Naive thymus-derived CD4-positive, alpha-beta T cell (primary cell): ENCODE measurements around the gene TTC36. TPM values are rescaled to one million over a fixed set of nuclear protein-coding genes. Genes with fewer than 3 reads are reported as not detected.
"Not testable (repeated sequence)": the region's sequence is repeated elsewhere in the genome, so short reads cannot be mapped to it uniquely, and the experiment has no call there.

ENCODE experiments used
- ATAC-seq: fragments of 150-1000 bp; cut with Tn5 transposase; 2 replicates; pipeline ENCODE4 v1.10.0; 2021; ENCODE audit warnings: mild to moderate bottlenecking, moderate library complexity
- CTCF ChIA-PET: fragments of 350-600 bp; sonication (Branson Sonifier 250); formaldehyde crosslinking; loops from one replicate; lab custom pipeline; 2021; ENCODE audit warnings: antibody characterized with exemption; lab: Charles Lee
- POLR2A ChIA-PET: fragments of 350-600 bp; sonication (Branson Sonifier 250); formaldehyde crosslinking; loops from one replicate; lab custom pipeline; 2021; ENCODE audit warnings: antibody characterized with exemption, inconsistent platforms; lab: Charles Lee
- DNase-seq, 9 donors: peaks; one replicate each; pipeline versions ENCODE4 v3.0.0 to v3.0.0-alpha.2; 2020 to 2022; ENCODE audit warnings: mixed read lengths in 1 of 9
- H3K27ac ChIP-seq: one replicate; pipeline ENCODE4 v1.7.0; 2013; ENCODE audit warnings: mild to moderate bottlenecking, low read depth, low read length, moderate library complexity
- H3K27me3 ChIP-seq, 2 donors: one replicate each; pipeline ENCODE4 v1.7.0; 2013; ENCODE audit warnings: low read length in 2 of 2, mild to moderate bottlenecking in 2 of 2, moderate library complexity in 2 of 2; ENCODE audit not compliant: control insufficient read depth in 2 of 2, insufficient read depth in 2 of 2
- H3K36me3 ChIP-seq, 3 experiments: 1 replicate in 2 of 3; 2 replicates in 1 of 3; pipeline ENCODE4 v1.7.0; 2013; ENCODE audit warnings: low read length in 3 of 3, mild to moderate bottlenecking in 3 of 3, moderate library complexity in 1 of 3; ENCODE audit not compliant: insufficient read depth in 3 of 3, control insufficient read depth in 2 of 3
- H3K4me1 ChIP-seq, 2 donors: one replicate each; pipeline ENCODE4 v1.7.0; 2013; ENCODE audit warnings: low read length in 2 of 2, mild to moderate bottlenecking in 2 of 2, moderate library complexity in 1 of 2; ENCODE audit not compliant: control insufficient read depth in 2 of 2, insufficient read depth in 2 of 2
- H3K4me3 ChIP-seq: 2 replicates; pipeline ENCODE4 v1.7.0; 2013; ENCODE audit warnings: mild to moderate bottlenecking, low read length
- H3K9me3 ChIP-seq, 3 experiments: 1 replicate in 2 of 3; 2 replicates in 1 of 3; pipeline ENCODE4 v1.7.0; 2013; ENCODE audit warnings: low read length in 3 of 3; ENCODE audit not compliant: control insufficient read depth in 2 of 3
- H3K27ac Mint-ChIP-seq, 9 donors: one replicate each; pipeline ENCODE4 v1.8.0; 2020 to 2022; ENCODE audit warnings: mixed read lengths in 9 of 9, mild to moderate bottlenecking in 8 of 9, moderate library complexity in 5 of 9, inconsistent platforms in 2 of 9
- H3K27me3 Mint-ChIP-seq, 5 donors: one replicate each; pipeline ENCODE4 v1.8.0; 2021 to 2022; ENCODE audit warnings: mixed read lengths in 5 of 5, mild to moderate bottlenecking in 1 of 5
- H3K36me3 Mint-ChIP-seq, 5 donors: one replicate each; pipeline ENCODE4 v1.8.0; 2020 to 2022; ENCODE audit warnings: mixed read lengths in 5 of 5, mild to moderate bottlenecking in 3 of 5, inconsistent platforms in 1 of 5
- H3K4me1 Mint-ChIP-seq, 7 donors: one replicate each; pipeline ENCODE4 v1.8.0; 2020 to 2022; ENCODE audit warnings: mixed read lengths in 7 of 7, mild to moderate bottlenecking in 3 of 7, inconsistent platforms in 1 of 7
- H3K4me3 Mint-ChIP-seq, 10 donors: one replicate each; pipeline ENCODE4 v1.8.0; 2020 to 2022; ENCODE audit warnings: mild to moderate bottlenecking in 10 of 10, mixed read lengths in 10 of 10, moderate library complexity in 6 of 10, inconsistent platforms in 2 of 10
- H3K9me3 Mint-ChIP-seq, 11 donors: one replicate each; pipeline ENCODE4 v1.8.0; 2020 to 2022; ENCODE audit warnings: mixed read lengths in 11 of 11, mild to moderate bottlenecking in 4 of 11, inconsistent platforms in 1 of 11, moderate library complexity in 1 of 11
- intact Hi-C, 2 donors: fragments of 100-400 bp; cut with micrococcal nuclease; formaldehyde crosslinking; loops; one replicate each; pipeline ENCODE4 v1.15.1; 2023
- polyA plus RNA-seq, 2 donors: library from polyadenylated mRNA; unstranded; fragments of 300-500 nt; fragmentation: Illumina TruSeq; gene quantifications; one replicate each; pipeline ENCODE4 v1.2.3, GENCODE V29; 2021
- total RNA-seq, 6 experiments: library from RNA in 5 of 6; stranded (reverse) in 5 of 6; gene quantifications; 1 replicate in 5 of 6; 2 replicates in 1 of 6; pipeline ENCODE4 v1.2.3 and lab custom pipeline; 2021 to 2026

The TTC36 gene
- total and polyA plus RNA-seq, 7 experiments from 2014 or later: 0.29 to 2.7 (median 1.1) TPM

GRCh38 chr11:118577995-118578394 is 50.7 kb downstream of the TTC36 start:
- H3K36me3 ChIP-seq: peaks cover 0 to 27% (median 11%) of the 10 kb centered on the region in 3 experiments
- Mint-ChIP-seq H3K36me3 (peaks cover under 1 to 13% (median 11%) of the 10 kb centered on the region in 5 donors), H3K4me3 (peak overlapping the region in 1 of 10 donors; percentile 17), H3K4me1 (peaks cover 38 to 71% (median 55%) of the 10 kb centered on the region in 7 donors)
- intact Hi-C loops, H3K4me3 ChIP-seq, DNase-seq, H3K9me3 Mint-ChIP-seq, H3K27ac Mint-ChIP-seq, ATAC-seq, H3K27me3 Mint-ChIP-seq, H3K27me3 ChIP-seq, H3K27ac ChIP-seq, H3K9me3 ChIP-seq: not testable (repeated sequence)
- POLR2A ChIA-PET: interaction anchor here (0.9 to 1.5 kb wide), 2 partner anchors 48 to 127 kb away, joined by 3 to 4 read pairs; no protein-coding TSS in a partner anchor
- H3K4me1 ChIP-seq: peaks cover 21 to 29% of the 10 kb centered on the region in 2 donors
- CTCF ChIA-PET: interaction anchor here (0.5 kb wide), 1 partner anchor 33 kb away, joined by 4 read pairs; no protein-coding TSS in a partner anchor

Other genes starting within 250 kb of the TTC36 start
- 100 to 1,000 TPM; 392 to 706 (median 670) TPM for gene CD3E, start 222.7 kb upstream of the TTC36 start, total RNA-seq
- 1,000 to 10,000 TPM in 1 of 2 donors, 100 to 1,000 TPM in 1; 987 to 1,286 TPM for gene CD3E, start 222.7 kb upstream of the TTC36 start, polyA plus RNA-seq
- 100 to 1,000 TPM; 232 to 597 (median 352) TPM for gene CD3D, start 184.8 kb upstream of the TTC36 start, total RNA-seq
- 1,000 to 10,000 TPM in 1 of 2 donors, 100 to 1,000 TPM in 1; 947 to 1,287 TPM for gene CD3D, start 184.8 kb upstream of the TTC36 start, polyA plus RNA-seq
- 100 to 1,000 TPM; 122 to 220 (median 192) TPM for gene CD3G, start 183.1 kb upstream of the TTC36 start, total RNA-seq
- 100 to 1,000 TPM; 333 to 459 TPM for gene CD3G, start 183.1 kb upstream of the TTC36 start, polyA plus RNA-seq
- 10 to 100 TPM; 38.4 to 54.5 (median 46.9) TPM for gene UBE4A, start 167.9 kb upstream of the TTC36 start, total RNA-seq
- 10 to 100 TPM; 20.3 to 31.7 TPM for gene UBE4A, start 167.9 kb upstream of the TTC36 start, polyA plus RNA-seq
- gene ATP5MG, start 125.9 kb upstream of the TTC36 start, total RNA-seq: 100 to 1,000 TPM; 140 to 241 (median 154) TPM
- 100 to 1,000 TPM; 525 to 842 TPM for gene ATP5MG, start 125.9 kb upstream of the TTC36 start, polyA plus RNA-seq
- 100 to 1,000 TPM; 140 to 192 (median 161) TPM for gene KMT2A, start 91.0 kb upstream of the TTC36 start, total RNA-seq
- gene KMT2A, start 91.0 kb upstream of the TTC36 start, polyA plus RNA-seq: 10 to 100 TPM; 19.6 to 32.9 TPM
- 10 to 100 TPM; 12.1 to 32.8 (median 27.6) TPM for gene TMEM25, start 3.7 kb downstream of the TTC36 start, total RNA-seq
- 10 to 100 TPM; 24.0 to 30.9 TPM for gene TMEM25, start 3.7 kb downstream of the TTC36 start, polyA plus RNA-seq
- 10 to 100 TPM in 3 of 5 experiments, 1 to 10 TPM in 2; 5.4 to 16.6 (median 10.4) TPM for gene IFT46, start 38.5 kb downstream of the TTC36 start, total RNA-seq
- 1 to 10 TPM; 6.7 to 7.0 TPM for gene IFT46, start 38.5 kb downstream of the TTC36 start, polyA plus RNA-seq
- 100 to 1,000 TPM in 3 of 5 experiments, 10 to 100 TPM in 2; 71.2 to 134 (median 115) TPM for gene ARCN1, start 44.9 kb downstream of the TTC36 start, total RNA-seq
- gene ARCN1, start 44.9 kb downstream of the TTC36 start, polyA plus RNA-seq: 100 to 1,000 TPM; 139 to 170 TPM
- 1 to 10 TPM in 4 of 5 experiments, under 1 TPM in 1; 0.68 to 4.9 (median 3.0) TPM for gene PHLDB1, start 80.1 kb downstream of the TTC36 start, total RNA-seq
- under 1 TPM; 0.39 to 0.40 TPM for gene PHLDB1, start 80.1 kb downstream of the TTC36 start, polyA plus RNA-seq
- not detected for gene TREH, start 152.2 kb downstream of the TTC36 start, total RNA-seq
- not detected for gene TREH, start 152.2 kb downstream of the TTC36 start, polyA plus RNA-seq